Astrocyte (in vitro differentiated cells and primary cell): Measurements from ENCODE around the gene C19orf33.

Source experiments
- EZH2 ChIP-seq: IDR thresholded peaks from 2 replicates; pipeline ENCODE4 v1.6.1; 2012; ENCODE audit warnings: mild to moderate bottlenecking, low read length, inconsistent platforms; ENCODE audit not compliant: insufficient read depth
- TF ChIP-seq, protein P1 (sequence below): IDR thresholded peaks from 2 replicates; pipeline ENCODE4 v1.5.1; 2011; ENCODE audit warnings: low read depth, mild to moderate bottlenecking, inconsistent platforms, low read length, moderate library complexity; ENCODE audit not compliant: insufficient read depth

DNA sequence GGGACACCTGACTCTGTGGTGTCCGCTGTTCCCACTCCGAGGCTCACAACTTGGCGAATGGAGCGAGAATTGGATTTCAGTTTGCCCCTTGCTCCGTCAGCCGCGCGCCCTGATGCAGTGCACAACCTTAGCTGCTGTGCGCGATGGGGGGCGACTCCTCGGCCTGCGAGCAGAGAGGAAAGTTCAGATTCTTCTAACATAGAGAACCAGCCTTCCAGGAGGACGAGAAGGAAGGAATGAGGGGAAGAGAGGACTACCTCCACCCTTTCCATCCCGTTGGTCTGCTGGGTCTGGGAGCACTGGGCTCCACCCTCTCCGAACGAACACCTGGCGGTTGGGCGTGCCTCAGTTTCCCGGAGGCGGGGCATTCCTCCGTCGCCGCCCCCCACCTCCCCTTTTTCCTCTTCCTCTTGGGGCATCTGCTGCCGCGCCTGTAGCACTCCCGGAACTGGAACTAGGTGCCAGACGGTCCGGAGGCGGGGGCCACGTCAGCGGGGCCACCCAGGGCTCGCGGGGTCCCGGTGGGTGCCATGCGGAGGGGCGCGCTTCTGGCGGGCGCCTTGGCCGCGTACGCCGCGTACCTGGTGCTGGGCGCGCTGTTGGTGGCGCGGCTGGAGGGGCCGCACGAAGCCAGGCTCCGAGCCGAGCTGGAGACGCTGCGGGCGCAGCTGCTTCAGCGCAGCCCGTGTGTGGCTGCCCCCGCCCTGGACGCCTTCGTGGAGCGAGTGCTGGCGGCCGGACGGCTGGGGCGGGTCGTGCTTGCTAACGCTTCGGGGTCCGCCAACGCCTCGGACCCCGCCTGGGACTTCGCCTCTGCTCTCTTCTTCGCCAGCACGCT is 15.6 kb downstream of the C19orf33 start, which contains the start of gene KCNK6:
- TF ChIP-seq, protein P1, sequence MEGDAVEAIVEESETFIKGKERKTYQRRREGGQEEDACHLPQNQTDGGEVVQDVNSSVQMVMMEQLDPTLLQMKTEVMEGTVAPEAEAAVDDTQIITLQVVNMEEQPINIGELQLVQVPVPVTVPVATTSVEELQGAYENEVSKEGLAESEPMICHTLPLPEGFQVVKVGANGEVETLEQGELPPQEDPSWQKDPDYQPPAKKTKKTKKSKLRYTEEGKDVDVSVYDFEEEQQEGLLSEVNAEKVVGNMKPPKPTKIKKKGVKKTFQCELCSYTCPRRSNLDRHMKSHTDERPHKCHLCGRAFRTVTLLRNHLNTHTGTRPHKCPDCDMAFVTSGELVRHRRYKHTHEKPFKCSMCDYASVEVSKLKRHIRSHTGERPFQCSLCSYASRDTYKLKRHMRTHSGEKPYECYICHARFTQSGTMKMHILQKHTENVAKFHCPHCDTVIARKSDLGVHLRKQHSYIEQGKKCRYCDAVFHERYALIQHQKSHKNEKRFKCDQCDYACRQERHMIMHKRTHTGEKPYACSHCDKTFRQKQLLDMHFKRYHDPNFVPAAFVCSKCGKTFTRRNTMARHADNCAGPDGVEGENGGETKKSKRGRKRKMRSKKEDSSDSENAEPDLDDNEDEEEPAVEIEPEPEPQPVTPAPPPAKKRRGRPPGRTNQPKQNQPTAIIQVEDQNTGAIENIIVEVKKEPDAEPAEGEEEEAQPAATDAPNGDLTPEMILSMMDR = no peak
- TF ChIP-seq EZH2 = no peak
